ENCODE measurements around the gene PRKCE.

The PRKCE gene

GRCh38 chr2:46145840-46146239, 494.4 kb downstream of the PRKCE start:
- no peak overlapping the region for H3K27ac ChIP-seq (ENCODE audit: low read depth, low read length)
- H3K4me1 ChIP-seq (ENCODE audit: insufficient read depth, low read length), result peaks cover 6% of the 10 kb centered on the region; the same call in 1 of the 2 replicates
- no peaks in the 10 kb centered on the region for H3K9me3 ChIP-seq (ENCODE audit: insufficient read depth, low read depth, low read length)
- no peak overlapping the region for H3K9ac ChIP-seq (ENCODE audit: low read depth, low read length)
- H3K36me3 ChIP-seq (ENCODE audit: insufficient read depth, low read length), result no peaks in the 10 kb centered on the region
- no peak overlapping the region for H3K4me3 ChIP-seq (ENCODE audit: low read length)
- no peaks in the 10 kb centered on the region for H3K27me3 ChIP-seq (ENCODE audit: insufficient read depth, low read length)

- H3K36me3 ChIP-seq (ENCODE audit: insufficient read depth, low read length), result no peaks in the 10 kb centered on the region
Observed at GRCh38 chr2:46146866-46147502, 495.5 kb downstream of the PRKCE start.

GRCh38 chr2:46147626-46148368, 496.3 kb downstream of the PRKCE start:
- Histone ChIP-seq H3K27ac (ENCODE audit: low read depth, low read length) (no peak overlapping the region), H3K4me1 (ENCODE audit: insufficient read depth, low read length) (peaks cover 6% of the 10 kb centered on the region; the same call in 1 of the 2 replicates)
- WGBS, result 97% methylated on average over 6 of the region's 6 CpGs

More at GRCh38 chr2:46146866-46147502, 495.5 kb downstream of the PRKCE start:
- Histone ChIP-seq H3K4me1 (ENCODE audit: insufficient read depth, low read length) (peaks cover 6% of the 10 kb centered on the region; the same call in 1 of the 2 replicates), H3K27me3 (ENCODE audit: insufficient read depth, low read length) (no peaks in the 10 kb centered on the region), H3K27ac (ENCODE audit: low read depth, low read length) (no peak overlapping the region), H3K4me3 (ENCODE audit: low read length) (no peak overlapping the region), H3K9ac (ENCODE audit: low read depth, low read length) (no peak overlapping the region), H3K9me3 (ENCODE audit: insufficient read depth, low read depth, low read length) (no peaks in the 10 kb centered on the region)
- 94% methylated on average over 3 of the region's 4 CpGs for WGBS

GRCh38 chr2:46148369-46148736, 496.9 kb downstream of the PRKCE start:
- Histone ChIP-seq H3K27ac (ENCODE audit: low read depth, low read length) (no peak overlapping the region), H3K9ac (ENCODE audit: low read depth, low read length) (no peak overlapping the region), H3K9me3 (ENCODE audit: insufficient read depth, low read depth, low read length) (no peaks in the 10 kb centered on the region), H3K4me3 (ENCODE audit: low read length) (no peak overlapping the region), H3K4me1 (ENCODE audit: insufficient read depth, low read length) (peaks cover 6% of the 10 kb centered on the region; the same call in 1 of the 2 replicates), H3K36me3 (ENCODE audit: insufficient read depth, low read length) (no peaks in the 10 kb centered on the region), H3K27me3 (ENCODE audit: insufficient read depth, low read length) (no peaks in the 10 kb centered on the region)
- WGBS, result 96% methylated on average over 2 of the region's 2 CpGs

More at GRCh38 chr2:46147626-46148368, 496.3 kb downstream of the PRKCE start:
- Histone ChIP-seq H3K27me3 (ENCODE audit: insufficient read depth, low read length) (no peaks in the 10 kb centered on the region), H3K36me3 (ENCODE audit: insufficient read depth, low read length) (no peaks in the 10 kb centered on the region), H3K4me3 (ENCODE audit: low read length) (no peak overlapping the region), H3K9ac (ENCODE audit: low read depth, low read length) (no peak overlapping the region), H3K9me3 (ENCODE audit: insufficient read depth, low read depth, low read length) (no peaks in the 10 kb centered on the region)

DNA sequence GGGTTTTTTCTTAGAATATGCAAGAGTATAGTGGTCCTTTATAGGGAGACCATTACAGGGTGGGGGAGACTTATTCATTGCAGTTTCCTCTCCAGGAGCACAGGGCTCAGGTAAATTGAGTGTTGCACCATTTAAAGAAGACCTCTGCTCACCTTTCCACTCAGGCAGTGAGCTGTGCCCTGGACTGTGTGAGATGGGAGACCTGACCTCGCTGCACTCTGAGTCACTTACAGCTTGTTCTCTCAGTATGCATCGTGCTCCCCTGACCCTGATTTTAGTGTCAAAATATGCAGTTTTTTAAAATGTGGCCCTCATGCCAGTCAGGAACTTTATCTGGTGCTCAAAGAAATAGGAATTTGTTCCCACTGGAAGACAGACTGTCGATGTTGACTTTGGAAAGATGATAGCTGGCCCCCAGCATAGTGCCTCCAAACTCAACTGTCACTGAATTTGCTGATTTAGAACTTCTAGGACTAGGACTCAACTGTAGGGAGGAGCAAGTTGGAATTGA, 499.0 kb downstream of the PRKCE start:
- Histone ChIP-seq H3K9ac (ENCODE audit: low read depth, low read length) (no peak overlapping the region), H3K4me1 (ENCODE audit: insufficient read depth, low read length) (peaks cover 7% of the 10 kb centered on the region; the same call in 1 of the 2 replicates), H3K27me3 (ENCODE audit: insufficient read depth, low read length) (no peaks in the 10 kb centered on the region), H3K36me3 (ENCODE audit: insufficient read depth, low read length) (no peaks in the 10 kb centered on the region), H3K4me3 (ENCODE audit: low read length) (no peak overlapping the region), H3K27ac (ENCODE audit: low read depth, low read length) (no peak overlapping the region), H3K9me3 (ENCODE audit: insufficient read depth, low read depth, low read length) (no peaks in the 10 kb centered on the region)
- 94% methylated on average over 3 of the region's 3 CpGs for WGBS

DNA sequence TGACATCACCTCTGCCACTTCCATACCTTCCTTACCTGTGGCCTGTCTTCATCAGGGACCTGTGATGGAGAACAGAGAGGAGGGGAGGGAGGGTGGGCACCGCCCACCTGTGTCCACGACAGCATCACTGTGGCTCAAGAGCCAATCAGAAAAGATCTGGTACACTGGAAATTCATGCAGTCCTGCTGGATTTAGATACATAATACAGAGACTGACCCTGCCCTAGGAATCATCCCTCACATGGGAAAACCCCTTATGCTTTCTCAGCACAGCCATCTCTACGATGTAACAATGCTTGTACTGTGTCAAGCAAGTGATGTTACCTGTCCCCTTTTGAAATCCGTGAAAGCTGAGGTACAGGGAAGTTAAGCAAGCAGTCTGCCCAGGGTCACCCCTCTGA, 500.1 kb downstream of the PRKCE start:
- Histone ChIP-seq H3K36me3 (ENCODE audit: insufficient read depth, low read length) (no peaks in the 10 kb centered on the region), H3K4me1 (ENCODE audit: insufficient read depth, low read length) (peaks cover 7% of the 10 kb centered on the region; the same call in 1 of the 2 replicates), H3K27me3 (ENCODE audit: insufficient read depth, low read length) (no peaks in the 10 kb centered on the region), H3K4me3 (ENCODE audit: low read length) (no peak overlapping the region), H3K9ac (ENCODE audit: low read depth, low read length) (no peak overlapping the region), H3K9me3 (ENCODE audit: insufficient read depth, low read depth, low read length) (no peaks in the 10 kb centered on the region), H3K27ac (ENCODE audit: low read depth, low read length) (no peak overlapping the region)
- WGBS, result 90% methylated on average over 4 of the region's 4 CpGs

DNA sequence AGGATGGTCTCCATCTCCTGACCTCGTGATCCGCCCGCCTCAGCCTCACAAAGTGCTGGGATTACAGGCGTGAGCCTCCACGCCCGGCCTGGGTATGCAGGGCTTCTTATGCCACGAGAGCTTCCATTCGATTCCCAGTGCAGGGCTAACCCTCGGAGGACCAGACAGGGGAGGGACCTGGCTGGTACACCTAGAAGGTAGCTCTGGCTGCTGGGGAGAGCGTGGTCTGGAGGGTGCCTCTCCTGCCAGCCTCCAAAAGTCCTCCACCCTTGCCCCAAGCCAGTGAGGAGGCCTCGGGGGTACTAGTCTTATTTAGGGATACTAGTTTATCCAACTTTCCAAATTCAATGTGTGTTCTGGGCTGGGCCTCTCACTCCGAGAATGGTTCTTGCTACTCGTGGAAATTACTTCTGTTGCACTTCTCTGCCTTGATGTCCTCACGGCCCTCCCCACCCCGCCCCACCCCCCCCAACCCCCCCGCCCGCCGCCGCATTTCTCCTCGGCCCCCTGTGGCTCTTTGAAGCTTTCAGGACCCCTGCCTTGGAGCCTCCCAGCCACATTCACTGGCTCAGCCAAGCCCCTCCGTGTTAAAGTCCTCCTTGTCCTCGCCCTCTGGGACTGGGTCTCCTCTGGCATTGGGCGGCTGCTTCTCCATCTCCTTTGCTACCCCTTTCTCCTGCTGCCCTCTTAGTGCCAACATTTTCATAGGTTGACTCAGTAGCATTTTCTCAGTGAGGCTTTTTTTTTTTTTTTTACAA, 502.7 kb downstream of the PRKCE start:
- no peak overlapping the region for H3K27ac ChIP-seq (ENCODE audit: low read depth, low read length)
- no peaks in the 10 kb centered on the region for H3K36me3 ChIP-seq (ENCODE audit: insufficient read depth, low read length)
- no peak overlapping the region for H3K9ac ChIP-seq (ENCODE audit: low read depth, low read length)
- H3K27me3 ChIP-seq (ENCODE audit: insufficient read depth, low read length), result no peaks in the 10 kb centered on the region
- H3K4me1 ChIP-seq (ENCODE audit: insufficient read depth, low read length), result peaks cover 7% of the 10 kb centered on the region; the same call in 1 of the 2 replicates
- H3K9me3 ChIP-seq (ENCODE audit: insufficient read depth, low read depth, low read length), result no peaks in the 10 kb centered on the region
- H3K4me3 ChIP-seq (ENCODE audit: low read length), result no peak overlapping the region
- 53% methylated on average over 18 of the region's 23 CpGs for WGBS

DNA sequence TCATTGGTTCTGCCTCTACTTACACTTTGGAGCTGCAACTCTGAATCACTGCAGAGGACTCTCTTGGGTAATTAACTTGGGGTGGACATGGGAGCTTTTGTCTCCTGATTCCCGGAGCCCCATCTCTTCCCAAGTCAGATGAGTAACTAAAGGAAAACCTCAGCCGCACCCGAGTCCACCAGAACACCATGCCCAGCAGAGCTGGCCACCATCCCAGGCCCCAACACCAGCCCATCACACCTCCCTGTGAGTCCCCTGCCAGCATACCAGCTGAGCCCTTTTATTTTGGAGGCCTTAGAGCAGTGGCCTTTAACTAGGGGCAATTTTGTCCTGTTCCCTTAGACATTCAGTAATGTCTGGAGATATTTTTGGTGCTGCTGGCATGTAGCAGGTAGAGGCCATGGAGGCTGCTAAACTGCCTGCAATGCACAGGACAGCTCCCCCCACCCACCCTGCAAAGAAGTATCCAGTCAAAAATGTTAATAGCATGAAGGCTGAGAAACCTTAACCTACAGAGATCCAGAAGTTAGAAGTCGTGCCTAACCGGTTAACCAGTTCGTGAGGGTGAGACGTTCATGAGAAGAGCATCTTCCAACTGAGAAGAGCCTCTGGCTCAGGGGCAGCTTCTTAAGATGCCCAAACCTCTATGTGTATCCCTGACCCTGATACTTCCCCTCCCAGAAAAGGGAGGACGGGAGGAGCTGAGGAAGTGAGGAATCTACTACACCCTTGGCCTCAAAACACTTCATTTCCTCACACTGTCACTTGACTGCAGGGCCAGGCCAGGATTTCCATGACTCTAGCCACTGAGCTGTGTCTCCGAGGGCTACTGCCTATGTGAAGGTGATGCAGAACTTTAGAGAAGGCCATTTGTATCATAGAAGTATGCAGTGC, 505.8 kb downstream of the PRKCE start:
- H3K9me3 ChIP-seq (ENCODE audit: insufficient read depth, low read depth, low read length), result no peaks in the 10 kb centered on the region
- no peak overlapping the region for H3K9ac ChIP-seq (ENCODE audit: low read depth, low read length)
- no peaks in the 10 kb centered on the region for H3K36me3 ChIP-seq (ENCODE audit: insufficient read depth, low read length)
- H3K27me3 ChIP-seq (ENCODE audit: insufficient read depth, low read length), result no peaks in the 10 kb centered on the region
- H3K4me3 ChIP-seq (ENCODE audit: low read length), result no peak overlapping the region
- peaks cover 7% of the 10 kb centered on the region; the same call in 1 of the 2 replicates for H3K4me1 ChIP-seq (ENCODE audit: insufficient read depth, low read length)
- WGBS, result 94% methylated on average over 8 of the region's 9 CpGs
- H3K27ac ChIP-seq (ENCODE audit: low read depth, low read length), result no peak overlapping the region

DNA sequence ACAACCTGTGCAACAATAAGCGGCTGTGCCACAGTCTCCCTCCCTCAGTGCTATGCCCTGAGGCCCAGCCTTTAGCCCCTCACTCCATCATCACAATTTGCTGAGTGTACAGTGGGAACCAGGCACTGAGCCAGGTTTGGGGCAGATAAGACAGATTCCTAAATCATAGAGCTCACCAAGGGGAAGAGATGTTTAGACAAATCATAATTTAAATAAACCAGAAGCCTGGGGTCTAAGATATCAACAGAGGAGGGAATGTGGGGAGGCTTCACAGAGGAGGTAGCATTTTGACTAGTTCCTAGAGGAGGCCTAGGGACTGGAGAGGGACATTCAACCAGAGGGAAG, 506.5 kb downstream of the PRKCE start:
- WGBS, result 89% methylated on average over 1 of the region's 1 CpG
- H3K36me3 ChIP-seq (ENCODE audit: insufficient read depth, low read length), result no peaks in the 10 kb centered on the region

GRCh38 chr2:46158661-46159060, 507.2 kb downstream of the PRKCE start:
- Histone ChIP-seq H3K27ac (ENCODE audit: low read depth, low read length) (no peak overlapping the region), H3K9ac (ENCODE audit: low read depth, low read length) (no peak overlapping the region), H3K36me3 (ENCODE audit: insufficient read depth, low read length) (no peaks in the 10 kb centered on the region), H3K27me3 (ENCODE audit: insufficient read depth, low read length) (no peaks in the 10 kb centered on the region), H3K9me3 (ENCODE audit: insufficient read depth, low read depth, low read length) (no peaks in the 10 kb centered on the region), H3K4me1 (ENCODE audit: insufficient read depth, low read length) (peaks cover 7% of the 10 kb centered on the region; the same call in 1 of the 2 replicates), H3K4me3 (ENCODE audit: low read length) (no peak overlapping the region)
- WGBS, result 98% methylated on average over 4 of the region's 4 CpGs

More for the DNA sequence above, 506.5 kb downstream of the PRKCE start:
- H3K4me3 ChIP-seq (ENCODE audit: low read length), result no peak overlapping the region
- peaks cover 7% of the 10 kb centered on the region; the same call in 1 of the 2 replicates for H3K4me1 ChIP-seq (ENCODE audit: insufficient read depth, low read length)
- no peaks in the 10 kb centered on the region for H3K27me3 ChIP-seq (ENCODE audit: insufficient read depth, low read length)
- H3K27ac ChIP-seq (ENCODE audit: low read depth, low read length), result no peak overlapping the region
- H3K9ac ChIP-seq (ENCODE audit: low read depth, low read length), result no peak overlapping the region
- no peaks in the 10 kb centered on the region for H3K9me3 ChIP-seq (ENCODE audit: insufficient read depth, low read depth, low read length)

Data from HUES64 (cell line).